ENCODE data around the gene ARL6IP4.

ARL6IP4 gene

GRCh38 chr12:123030686-123031085 lies 50.2 kb downstream of the ARL6IP4 start:
- no peak overlapping the region for H3K4me3 Mint-ChIP-seq
- H3K27me3 Mint-ChIP-seq (ENCODE audit: low read depth, poor library complexity): peaks cover 3% of the 10 kb centered on the region

GRCh38 chr12:123031171-123031845 lies 50.8 kb downstream of the ARL6IP4 start:
- H3K4me3 Mint-ChIP-seq: no peak overlapping the region
- no peak for DNase-seq

More at GRCh38 chr12:123030686-123031085, 50.2 kb downstream of the ARL6IP4 start:
- H3K9me3 Mint-ChIP-seq: no peaks in the 10 kb centered on the region
- no peak for TF ChIP-seq CTCF (IDR thresholded peaks at IDR 0.05)
- H3K27ac Mint-ChIP-seq: no peak overlapping the region
- H3K36me3 Mint-ChIP-seq (ENCODE audit: low read depth): no peaks in the 10 kb centered on the region
- H3K4me1 Mint-ChIP-seq: peaks cover 33% of the 10 kb centered on the region
- no peak for DNase-seq

More at GRCh38 chr12:123031171-123031845, 50.8 kb downstream of the ARL6IP4 start:
- no peak for TF ChIP-seq CTCF (IDR thresholded peaks at IDR 0.05)
- H3K4me1 Mint-ChIP-seq: peaks cover 33% of the 10 kb centered on the region
- H3K27ac Mint-ChIP-seq: no peak overlapping the region
- no peaks in the 10 kb centered on the region for H3K36me3 Mint-ChIP-seq (ENCODE audit: low read depth)
- H3K9me3 Mint-ChIP-seq: no peaks in the 10 kb centered on the region
- H3K27me3 Mint-ChIP-seq (ENCODE audit: low read depth, poor library complexity): peaks cover 3% of the 10 kb centered on the region
